Endothelial cell of umbilical vein (primary cell): ENCODE data around the gene RASSF5. TPM values are rescaled to one million over a fixed set of nuclear protein-coding genes. Genes with fewer than 3 reads are reported as not detected.

ENCODE experiments used
- BruUV-seq: library from RNA; stranded (reverse); fragments of 400-500 nt; replicated peaks from 2 replicates; lab custom pipeline; 2021; lab: Mats Ljungman, UMichigan
- CTCF ChIA-PET: fragments of 300-600, 350-600 bp; sonication (Branson Sonifier 250); formaldehyde crosslinking; loops from one replicate; lab custom pipeline; 2021; ENCODE audit warnings: antibody characterized with exemption, inconsistent platforms; lab: Charles Lee
- POLR2A ChIA-PET: fragments of 300-600, 350-600 bp; sonication (Branson Sonifier 250); formaldehyde crosslinking; loops from one replicate; lab custom pipeline; 2021; ENCODE audit warnings: antibody characterized with exemption, inconsistent platforms; lab: Charles Lee
- DNase-seq: peaks from one replicate; pipeline ENCODE4 v3.0.0-alpha.2; 2011; ENCODE audit warnings: low read depth, low spot score
- FAIRE-seq: peaks from 2 replicates; lab custom pipeline; 2011; peaks lifted over from hg19 to GRCh38; lab: Jason Lieb, UNC
- H2AFZ ChIP-seq: 2 replicates; pipeline ENCODE4 v1.6.0; 2012; ENCODE audit warnings: low read depth, low read length, control low read depth, inconsistent platforms
- H3K27ac ChIP-seq: 2 replicates; pipeline ENCODE4 v1.5.1; 2011; ENCODE audit warnings: low read depth, mild to moderate bottlenecking, control low read depth, low read length, moderate library complexity; ENCODE audit not compliant: insufficient read depth
- H3K27me3 ChIP-seq, 2 experiments: 2 replicates each; pipeline versions ENCODE4 v1.6.0 to v1.6.1; 2011; ENCODE audit warnings: low read length in 2 of 2, mixed read lengths in 1 of 2; ENCODE audit not compliant: control insufficient read depth in 2 of 2, insufficient read depth in 2 of 2
- H3K36me3 ChIP-seq, 2 experiments: 2 replicates in 1 of 2; 3 replicates in 1 of 2; pipeline ENCODE4 v1.5.1; 2011; ENCODE audit warnings: low read length in 2 of 2, mild to moderate bottlenecking in 1 of 2, moderate library complexity in 1 of 2; ENCODE audit not compliant: control insufficient read depth in 2 of 2, insufficient read depth in 2 of 2; ENCODE audit errors: extremely low read depth in 1 of 2
- H3K4me1 ChIP-seq: 3 replicates; pipeline ENCODE4 v1.5.1; 2011; ENCODE audit warnings: mild to moderate bottlenecking, low read length; ENCODE audit not compliant: control insufficient read depth, insufficient read depth; ENCODE audit errors: extremely low read depth
- H3K4me2 ChIP-seq: 2 replicates; pipeline ENCODE4 v1.6.1; 2011; ENCODE audit warnings: low read length, control low read depth, mixed read lengths; ENCODE audit not compliant: insufficient read depth
- H3K4me3 ChIP-seq, 3 experiments: fragments of 200-600 bp in 1 of 3; sonication (generic), shearing (Covaris generic) in 1 of 3; replicated peaks in 1 of 3; 2 replicates each; pipeline ENCODE4 v1.5.1; 2011 to 2016; ENCODE audit warnings: control low read depth in 3 of 3, low read length in 3 of 3, mild to moderate bottlenecking in 2 of 3, inconsistent platforms in 1 of 3, low read depth in 1 of 3, moderate library complexity in 1 of 3; ENCODE audit not compliant: insufficient read depth in 1 of 3
- H3K79me2 ChIP-seq: 2 replicates; pipeline ENCODE4 v1.6.0; 2012; ENCODE audit warnings: low read length, inconsistent platforms; ENCODE audit not compliant: control insufficient read depth, insufficient read depth
- H3K9ac ChIP-seq: replicated peaks from 2 replicates; pipeline ENCODE3; 2011; ENCODE audit warnings: low read length, control low read depth; ENCODE audit not compliant: insufficient read depth; ENCODE audit errors: extremely low read depth
- H3K9me1 ChIP-seq: replicated peaks from 3 replicates; pipeline ENCODE4 v1.6.0; 2011; ENCODE audit warnings: mild to moderate bottlenecking, low read length; ENCODE audit not compliant: control insufficient read depth, insufficient read depth; ENCODE audit errors: extremely low read depth
- H3K9me3 ChIP-seq: replicated peaks from 2 replicates; pipeline ENCODE4 v1.5.1; 2012; ENCODE audit warnings: low read length, inconsistent platforms; ENCODE audit not compliant: control insufficient read depth, insufficient read depth
- H4K20me1 ChIP-seq: replicated peaks from 2 replicates; pipeline ENCODE3; 2011; ENCODE audit warnings: mild to moderate bottlenecking, low read length; ENCODE audit not compliant: control insufficient read depth, insufficient read depth; ENCODE audit errors: extremely low read depth
- CTCF ChIP-seq, 2 donors: IDR thresholded peaks; 1 replicate in 1 of 2; 2 replicates in 1 of 2; pipeline ENCODE4 v1.5.1; 2011; ENCODE audit warnings: low read length in 2 of 2, mild to moderate bottlenecking in 2 of 2, moderate library complexity in 2 of 2, control low read depth in 1 of 2, inconsistent platforms in 1 of 2, low read depth in 1 of 2; ENCODE audit not compliant: insufficient read depth in 1 of 2; ENCODE audit errors: extremely low read depth in 1 of 2
- EZH2 ChIP-seq: IDR thresholded peaks from 2 replicates; pipeline ENCODE4 v1.6.1; 2012; ENCODE audit warnings: borderline replicate concordance, low read depth, mild to moderate bottlenecking, moderate library complexity, low read length, inconsistent platforms; ENCODE audit not compliant: severe bottlenecking
- FOS ChIP-seq: IDR thresholded peaks from 2 replicates; pipeline ENCODE4 v1.6.1; 2011; ENCODE audit warnings: mild to moderate bottlenecking, low read length, moderate library complexity, borderline replicate concordance; ENCODE audit not compliant: insufficient read depth
- JUN ChIP-seq: IDR thresholded peaks from 2 replicates; pipeline ENCODE4 v1.6.1; 2011; ENCODE audit warnings: borderline replicate concordance, low read depth; ENCODE audit not compliant: insufficient read length, insufficient read depth
- MAX ChIP-seq: IDR thresholded peaks from 2 replicates; pipeline ENCODE4 v1.6.1; 2011; ENCODE audit not compliant: insufficient read depth, insufficient read length
- MYC ChIP-seq: IDR thresholded peaks from one replicate; pipeline ENCODE4 v1.6.1; 2011; ENCODE audit warnings: mild to moderate bottlenecking, low read depth, low read length
- POLR2A ChIP-seq: IDR thresholded peaks from 2 replicates; pipeline ENCODE4 v1.6.1; 2012; ENCODE audit warnings: low read depth, mild to moderate bottlenecking, control low read depth, low read length
- POLR2AphosphoS5 ChIP-seq: IDR thresholded peaks from 2 replicates; pipeline ENCODE4 v1.6.1; 2012; ENCODE audit warnings: low read depth, mild to moderate bottlenecking, control low read depth, low read length, moderate library complexity; ENCODE audit not compliant: insufficient read depth
- dilution Hi-C: fragments of 300-500 bp; cut with MboI; formaldehyde crosslinking; loops from one replicate; pipeline ENCODE4 v1.15.0; 2019; ENCODE audit warnings: low sequenced_read_pairs; ENCODE audit not compliant: extremely low pct_ligation_motif_present
- intact Hi-C: fragments of 100-400 bp; cut with micrococcal nuclease; formaldehyde crosslinking; loops from one replicate; pipeline ENCODE4 v1.10.0; 2022
- polyA plus RNA-seq, 4 experiments: library from polyadenylated mRNA; depleted of rRNA in 3 of 4; stranded (reverse) in 3 of 4; unstranded in 1 of 4; fragments of >200 nt; gene quantifications; 2 replicates each; pipeline versions ENCODE4 v1.2.1 to v1.2.3, GENCODE V29; 2011 to 2012; ENCODE audit warnings: missing spikeins in 1 of 4
- total RNA-seq: library from RNA; stranded (reverse); gene quantifications from 2 replicates; pipeline ENCODE4 v1.2.3, GENCODE V29; 2021

Gene RASSF5
- total and polyA plus RNA-seq, 2 donors (not counting 3 experiments of a cell fraction or from before 2014, with no cell fraction given): 0.23 to 0.60 TPM

GRCh38 chr1:206538901-206539640 is 31.7 kb downstream of the RASSF5 start:
- no peak overlapping the region for H3K4me2 ChIP-seq
- H3K36me3 ChIP-seq: no peaks in the 10 kb centered on the region
- DNase-seq (no peak), FAIRE-seq (no peak)
- no peak overlapping the region for H3K9ac ChIP-seq
- TF ChIP-seq POLR2A (no peak), MYC (no peak), FOS (no peak), POLR2AphosphoS5 (no peak), JUN (no peak), MAX (no peak), CTCF (IDR thresholded peaks at IDR 0.05; ENCODE audit: extremely low read depth in 1 of 2, insufficient read depth in 1 of 2, low read depth in 1 of 2, low read length in 2 of 2) (no peak), EZH2 (no peak)
- no peaks in the 10 kb centered on the region for H4K20me1 ChIP-seq
- ChIA-PET CTCF (interaction anchor here (0.8 to 1.4 kb wide), 2 partner anchors 37 to 44 kb away, joined by 3 to 4 read pairs; no protein-coding TSS in a partner anchor), POLR2A (no interaction called here)
- H3K27me3 ChIP-seq: peaks cover 0 to 13% of the 10 kb centered on the region in 2 experiments
- no peaks in the 10 kb centered on the region for H3K9me1 ChIP-seq
- H2AFZ ChIP-seq: no peak overlapping the region
- no peak overlapping the region for H3K27ac ChIP-seq
- H3K9me3 ChIP-seq: no peaks in the 10 kb centered on the region
- intact Hi-C loops (no loop called here), dilution Hi-C loops (no loop called here)
- H3K4me1 ChIP-seq: no peaks in the 10 kb centered on the region
- no peaks in the 10 kb centered on the region for H3K79me2 ChIP-seq
- no TSS peak for BruUV-seq
- no peak overlapping the region for H3K4me3 ChIP-seq
